Left lung (tissue), 10 donors: Measurements from ENCODE around the gene TESK2. TPM values are rescaled to one million over a fixed set of nuclear protein-coding genes. Genes with fewer than 3 reads are reported as not detected.

Source experiments
- ATAC-seq: fragments of 200-7000 bp; cut with Tn5 transposase; one replicate; pipeline ENCODE4 v1.9.1; 2020; ENCODE audit warnings: moderate library complexity
- DNase-seq, 4 donors: peaks; one replicate each; pipeline ENCODE4 v3.0.0-alpha.2; 2013 to 2020
- H3K27ac ChIP-seq, 2 donors: fragments of 200-600 bp; sonication (generic) in 1 of 2; one replicate each; pipeline versions ENCODE4 v1.5.0 to v1.8.0; 2020 to 2021
- H3K27me3 ChIP-seq, 2 donors: fragments of 200-600 bp; sonication (generic) in 1 of 2; one replicate each; pipeline versions ENCODE4 v1.5.0 to v1.8.0; 2020 to 2021
- H3K36me3 ChIP-seq, 2 donors: fragments of 200-600 bp; sonication (generic) in 1 of 2; one replicate each; pipeline versions ENCODE4 v1.5.0 to v1.8.0; 2020 to 2021
- H3K4me1 ChIP-seq, 2 donors: fragments of 200-600 bp; one replicate each; pipeline ENCODE4 v1.8.0; 2021
- H3K4me3 ChIP-seq, 2 donors: fragments of 200-600 bp; sonication (generic) in 1 of 2; one replicate each; pipeline versions ENCODE4 v1.5.0 to v1.8.0; 2020 to 2021; ENCODE audit warnings: mild to moderate bottlenecking in 1 of 2
- H3K9me3 ChIP-seq, 2 donors: fragments of 200-600 bp; sonication (generic) in 1 of 2; one replicate each; pipeline versions ENCODE4 v1.5.0 to v1.8.0; 2020 to 2021
- CTCF ChIP-seq, 2 donors: fragments of 200-600 bp; sonication (generic) in 1 of 2; IDR thresholded peaks; one replicate each; pipeline versions ENCODE4 v1.5.0 to v1.8.0; 2021; ENCODE audit warnings: antibody characterized with exemption in 2 of 2
- intact Hi-C, 2 donors: fragments of 100-400 bp; cut with DNase I; formaldehyde crosslinking; loops; one replicate each; pipeline versions ENCODE4 v1.11.2 to v1.14.2; 2022
- polyA plus RNA-seq, 6 donors: library from polyadenylated mRNA; unstranded; fragments of 120-200 nt; gene quantifications; one replicate each; pipeline ENCODE4 v1.2.1, GENCODE V29; 2013; ENCODE audit not compliant: insufficient read length in 6 of 6
- total RNA-seq, 2 donors: library from RNA; stranded (reverse); fragmentation: NEBNext Ultra II Directional; extraction: Animal tissue kit (Norgen Biotek cat#: 25700); gene quantifications; one replicate each; pipeline ENCODE4 v1.2.1, GENCODE V29; 2021
- donor health status: DM: no; HTN: yes; CAD: no.
- donor health status: DM: no; HTN: no; CAD: no.

Gene TESK2
- total and polyA plus RNA-seq, 8 donors = 4.3 to 12.5 (median 9.2) TPM

- H3K4me1 ChIP-seq = no peaks in the 10 kb centered on the region
- intact Hi-C loops = no loop called here
- ATAC-seq = no peak
- TF ChIP-seq CTCF (IDR thresholded peaks at IDR 0.05) = no peak
- H3K36me3 ChIP-seq = no peaks in the 10 kb centered on the region
- H3K9me3 ChIP-seq = no peaks in the 10 kb centered on the region
- no peak overlapping the region for H3K27ac ChIP-seq
- no peaks in the 10 kb centered on the region for H3K27me3 ChIP-seq
- H3K4me3 ChIP-seq = no peak overlapping the region
- no peak for DNase-seq
Observed at GRCh38 chr1:45380125-45380524, 110.8 kb downstream of the TESK2 start.

GRCh38 chr1:45379524-45379923 lies 111.4 kb downstream of the TESK2 start:
- intact Hi-C loops = loop anchor here in 1 of 2 donors (10.0 kb wide), 1 partner anchor 45 kb away; no protein-coding TSS in a partner anchor
- H3K27me3 ChIP-seq = no peaks in the 10 kb centered on the region
- DNase-seq = no peak
- no peaks in the 10 kb centered on the region for H3K36me3 ChIP-seq
- no peaks in the 10 kb centered on the region for H3K4me1 ChIP-seq
- no peak for TF ChIP-seq CTCF (IDR thresholded peaks at IDR 0.05)
- H3K27ac ChIP-seq = no peak overlapping the region
- ATAC-seq = no peak
- H3K4me3 ChIP-seq = no peak overlapping the region
- H3K9me3 ChIP-seq = no peaks in the 10 kb centered on the region

GRCh38 chr1:45378184-45378583 lies 112.8 kb downstream of the TESK2 start:
- Histone ChIP-seq H3K9me3 (no peaks in the 10 kb centered on the region), H3K27ac (no peak overlapping the region), H3K27me3 (no peaks in the 10 kb centered on the region), H3K4me3 (no peak overlapping the region), H3K36me3 (no peaks in the 10 kb centered on the region), H3K4me1 (peaks cover 0 to 3% of the 10 kb centered on the region in 2 donors)
- intact Hi-C loops = loop anchor here in 1 of 2 donors (10.0 kb wide), 1 partner anchor 47 kb away; no protein-coding TSS in a partner anchor
- ATAC-seq (no peak), DNase-seq (no peak)
- TF ChIP-seq CTCF (IDR thresholded peaks at IDR 0.05) = no peak

- peaks cover 0 to 3% of the 10 kb centered on the region in 2 donors for H3K4me1 ChIP-seq
- H3K27ac ChIP-seq = no peak overlapping the region
- DNase-seq (peak in 2 of 4 donors; percentile 31 to 50), ATAC-seq (no peak)
- no peak overlapping the region for H3K4me3 ChIP-seq
- no peaks in the 10 kb centered on the region for H3K36me3 ChIP-seq
- H3K27me3 ChIP-seq = no peaks in the 10 kb centered on the region
- no peak for TF ChIP-seq CTCF (IDR thresholded peaks at IDR 0.05)
- intact Hi-C loops = loop anchor here in 1 of 2 donors (10.0 kb wide), 1 partner anchor 49 kb away; no protein-coding TSS in a partner anchor
- no peaks in the 10 kb centered on the region for H3K9me3 ChIP-seq
Observed at GRCh38 chr1:45375104-45376090, 115.6 kb downstream of the TESK2 start.

GRCh38 chr1:45373573-45373972 lies 117.4 kb downstream of the TESK2 start:
- no peak for ATAC-seq
- Histone ChIP-seq H3K27me3 (no peaks in the 10 kb centered on the region), H3K4me3 (no peak overlapping the region), H3K9me3 (no peaks in the 10 kb centered on the region), H3K36me3 (no peaks in the 10 kb centered on the region), H3K4me1 (peaks cover 0 to 3% of the 10 kb centered on the region in 2 donors), H3K27ac (no peak overlapping the region)
- intact Hi-C loops = loop anchor here in 1 of 2 donors (10.0 kb wide), 1 partner anchor 51 kb away; no protein-coding TSS in a partner anchor
- no peak for DNase-seq
- TF ChIP-seq CTCF (IDR thresholded peaks at IDR 0.05) = no peak
